Choroid plexus epithelial cell (primary cell): Measurements from ENCODE around the gene TNNT2.

Source experiments
- DNase-seq: peaks from one replicate; pipeline ENCODE4 v3.0.0-alpha.2; 2010; ENCODE audit warnings: low read depth
- H3K4me3 ChIP-seq: 2 replicates; pipeline ENCODE4 v1.5.1; 2011; ENCODE audit warnings: low read depth, mild to moderate bottlenecking, control low read depth, low read length, moderate library complexity
- CTCF ChIP-seq: conservative IDR thresholded peaks from 2 replicates; pipeline ENCODE4 v1.5.1; 2011; ENCODE audit warnings: low read depth, mild to moderate bottlenecking, control low read depth, inconsistent platforms, low read length, moderate library complexity

TNNT2 gene

DNA sequence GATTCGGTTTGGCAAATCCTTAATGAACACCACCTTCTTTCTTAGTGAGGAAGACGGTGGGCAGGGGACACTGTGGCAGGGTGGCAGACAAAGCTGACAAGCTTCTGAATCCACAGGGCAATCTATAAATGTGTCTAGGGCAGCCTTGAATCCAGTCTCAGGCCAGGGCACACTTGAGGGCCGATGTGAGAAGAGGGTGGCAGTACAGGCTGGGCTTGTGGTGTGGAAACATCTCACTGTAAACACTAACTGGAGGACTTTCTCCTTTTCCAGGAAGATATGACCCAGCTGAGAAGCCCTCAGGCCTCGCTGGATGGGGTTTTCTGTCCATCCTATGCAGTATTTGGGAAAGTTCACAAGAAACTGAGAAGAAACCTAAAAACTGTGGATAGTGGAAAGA is 47.7 kb downstream of the TNNT2 start:
- no peak overlapping the region for H3K4me3 ChIP-seq
- TF ChIP-seq CTCF, result no peak
- no peak for DNase-seq

GRCh38 chr1:201329286-201329685 is 48.2 kb downstream of the TNNT2 start:
- peak; percentile 48 for DNase-seq
- no peak overlapping the region for H3K4me3 ChIP-seq
- no peak for TF ChIP-seq CTCF

- no peak overlapping the region for H3K4me3 ChIP-seq
- no peak for TF ChIP-seq CTCF
- no peak for DNase-seq
Measured at GRCh38 chr1:201328576-201328975, 48.9 kb downstream of the TNNT2 start.

- no peak for DNase-seq
- H3K4me3 ChIP-seq, result no peak overlapping the region
- no peak for TF ChIP-seq CTCF
Measured at GRCh38 chr1:201327687-201328240, 49.7 kb downstream of the TNNT2 start.

DNA sequence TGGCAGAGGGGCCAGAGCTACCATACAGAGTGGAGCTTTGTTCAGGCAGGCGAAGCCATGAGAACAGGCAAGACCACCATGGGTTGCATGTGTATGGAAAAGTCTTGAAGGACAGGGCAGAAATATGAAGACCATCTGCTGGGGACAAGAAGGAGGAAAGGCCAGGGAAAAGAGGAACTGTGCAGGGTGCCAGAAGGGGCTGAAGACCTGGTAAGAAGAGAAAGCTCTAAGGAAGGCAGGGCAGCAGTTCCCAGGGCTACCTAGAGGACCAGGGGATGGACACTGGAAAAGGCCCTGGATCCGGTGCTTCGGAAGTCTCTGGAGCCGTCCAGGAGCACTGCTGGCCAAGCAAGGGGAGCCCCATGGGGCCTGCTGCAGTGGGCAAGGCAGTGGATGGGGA is 50.8 kb downstream of the TNNT2 start:
- H3K4me3 ChIP-seq, result no peak overlapping the region
- no peak for DNase-seq
- TF ChIP-seq CTCF, result no peak

GRCh38 chr1:201325678-201326060 is 51.8 kb downstream of the TNNT2 start:
- DNase-seq, result no peak
- no peak overlapping the region for H3K4me3 ChIP-seq
- no peak for TF ChIP-seq CTCF

DNA sequence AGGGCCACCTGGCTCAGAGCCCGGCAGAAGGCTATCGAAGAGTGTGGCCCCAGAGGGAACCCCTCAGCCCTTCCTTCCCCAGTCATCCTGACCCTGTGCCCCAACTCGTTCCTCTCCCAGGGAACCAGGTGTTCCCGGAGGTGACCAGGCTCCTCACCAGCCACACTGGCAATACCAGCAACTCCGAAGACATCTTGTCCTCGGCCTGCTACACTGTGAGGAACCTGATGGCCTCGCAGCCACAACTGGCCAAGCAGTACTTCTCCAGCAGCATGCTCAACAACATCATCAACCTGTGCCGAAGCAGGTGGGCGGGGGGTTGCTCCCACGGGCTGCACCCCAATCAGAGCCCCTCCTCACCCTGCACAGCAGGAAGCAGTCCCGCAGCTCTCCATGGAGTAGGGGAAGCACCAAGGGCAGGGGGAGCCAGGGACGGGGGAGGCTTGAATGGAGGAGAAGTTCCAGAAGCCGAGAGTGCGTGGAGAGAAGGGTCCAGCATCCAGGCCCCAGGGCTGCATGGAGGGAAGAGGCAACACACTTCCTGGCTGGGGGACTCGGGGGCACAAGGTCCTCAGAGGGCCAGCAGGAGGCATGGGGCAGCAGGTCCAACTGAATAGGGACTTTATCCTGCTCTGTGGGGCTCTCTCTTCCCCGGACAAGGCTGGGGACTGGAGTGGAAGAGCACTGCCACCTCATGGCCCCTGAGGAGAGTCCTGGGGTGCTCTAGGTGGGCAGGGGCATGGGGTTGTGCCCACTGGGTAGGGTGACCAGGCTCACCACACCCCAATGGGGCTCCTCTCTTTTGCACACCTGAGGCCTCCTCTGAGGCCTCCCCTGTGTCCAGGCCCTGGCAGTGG is 52.4 kb downstream of the TNNT2 start:
- no peak for TF ChIP-seq CTCF

More for the DNA sequence above, 52.4 kb downstream of the TNNT2 start:
- no peak overlapping the region for H3K4me3 ChIP-seq
- no peak for DNase-seq
